ENCODE data around the gene ANO2.

The ANO2 gene

GRCh38 chr12:5723711-5724252, 221.3 kb downstream of the ANO2 start:
- DNase-seq (ENCODE audit: low read depth in 2 of 2) = no peak

GRCh38 chr12:5723071-5723470, 222.0 kb downstream of the ANO2 start:
- no peak for DNase-seq (ENCODE audit: low read depth in 2 of 2)

- no peak for DNase-seq (ENCODE audit: low read depth in 2 of 2)
These were observed 224.6 kb downstream of the ANO2 start for GRCh38 chr12:5720381-5721005.

GRCh38 chr12:5718680-5719079, 226.4 kb downstream of the ANO2 start:
- DNase-seq (ENCODE audit: low read depth in 2 of 2) = no peak

DNA sequence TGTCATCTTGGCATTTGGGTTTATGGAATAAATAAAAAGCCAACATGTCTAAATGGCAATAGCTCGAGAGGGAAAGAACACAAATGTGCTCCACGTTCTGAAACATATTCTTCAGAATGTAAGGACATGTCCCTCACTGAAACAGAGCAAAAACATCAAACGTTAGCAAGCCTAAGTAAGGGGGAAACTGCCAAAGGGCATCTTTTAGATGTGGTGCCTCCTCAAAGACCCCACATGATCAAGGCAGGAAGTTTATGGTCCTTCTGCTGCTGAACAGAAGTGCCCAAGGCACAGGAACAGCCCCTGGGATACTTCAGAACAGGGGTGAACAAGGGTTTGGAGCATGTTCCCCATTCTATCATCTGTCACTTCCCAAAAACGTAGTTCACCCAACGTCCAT, 227.0 kb downstream of the ANO2 start:
- DNase-seq (ENCODE audit: low read depth in 2 of 2) = no peak

DNA sequence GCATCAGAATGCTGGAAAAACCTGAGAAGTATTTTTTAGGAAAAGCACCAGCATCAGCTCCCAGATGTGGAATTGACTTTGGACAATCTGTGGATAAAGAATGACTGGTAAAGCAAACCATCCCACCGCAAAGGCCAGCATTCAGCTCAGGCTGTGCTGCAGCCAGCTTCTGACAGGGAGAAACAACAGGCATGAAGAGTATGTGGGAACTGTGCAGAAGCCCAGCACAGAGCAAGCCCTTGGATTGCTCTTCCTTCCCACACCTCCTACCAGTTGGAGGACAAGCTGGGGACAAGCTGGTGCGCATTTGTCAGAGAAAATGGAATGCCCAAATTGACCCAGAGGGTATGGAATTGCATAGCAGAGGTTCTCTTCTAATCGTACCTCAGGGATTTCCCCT, 228.1 kb downstream of the ANO2 start:
- DNase-seq (ENCODE audit: low read depth in 2 of 2) = no peak

GRCh38 chr12:5716201-5716600, 228.9 kb downstream of the ANO2 start:
- DNase-seq (ENCODE audit: low read depth in 2 of 2) = no peak

DNA sequence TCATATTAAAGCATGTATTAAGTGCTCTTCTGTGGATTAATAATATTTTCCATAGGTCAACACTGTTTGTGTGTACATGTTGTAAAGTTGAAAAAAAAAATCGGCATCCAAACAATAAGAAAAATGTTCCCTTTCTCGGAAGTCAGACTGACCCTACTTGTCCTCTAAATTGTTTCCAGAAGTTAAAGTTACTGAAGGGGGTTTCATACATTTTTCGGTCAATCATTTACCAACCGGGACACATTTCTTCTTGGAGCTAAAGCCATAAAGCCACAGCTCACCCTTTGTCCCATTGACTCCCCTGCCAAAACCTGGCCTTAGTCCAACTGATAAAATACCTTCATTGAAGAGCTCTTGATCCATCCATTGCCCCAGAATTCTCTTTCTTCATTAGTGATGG, 230.0 kb downstream of the ANO2 start:
- no peak for DNase-seq (ENCODE audit: low read depth in 2 of 2)

- no peak for DNase-seq (ENCODE audit: low read depth in 2 of 2)
These were observed 231.4 kb downstream of the ANO2 start for GRCh38 chr12:5713599-5714081.

- no peak for DNase-seq (ENCODE audit: low read depth in 2 of 2)
These were observed 234.7 kb downstream of the ANO2 start for GRCh38 chr12:5710260-5710878.

DNA sequence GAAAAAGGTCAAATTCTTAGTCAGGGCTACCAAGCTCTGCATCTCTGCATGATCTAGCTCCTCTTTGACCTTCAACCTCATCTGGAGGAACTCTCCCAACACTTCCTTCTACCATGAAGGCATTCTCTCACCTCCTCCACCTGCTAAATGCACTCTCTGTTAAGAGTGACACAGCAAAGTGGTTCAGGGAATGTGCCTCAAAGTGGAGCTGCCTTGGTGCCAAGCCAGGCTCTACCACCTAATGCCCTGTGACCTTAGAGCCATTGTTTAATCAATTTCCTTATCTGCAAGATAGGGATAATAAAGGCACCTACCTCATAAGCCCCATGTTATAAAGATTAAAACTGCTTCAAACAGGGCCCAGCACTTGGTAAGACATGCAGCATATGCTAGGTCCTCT, 236.7 kb downstream of the ANO2 start:
- DNase-seq (ENCODE audit: low read depth in 2 of 2) = no peak

GRCh38 chr12:5706247-5706646, 238.8 kb downstream of the ANO2 start:
- DNase-seq (ENCODE audit: low read depth in 2 of 2) = no peak

- DNase-seq (ENCODE audit: low read depth in 2 of 2) = no peak
These were observed 239.3 kb downstream of the ANO2 start for GRCh38 chr12:5705791-5706190.

DNA sequence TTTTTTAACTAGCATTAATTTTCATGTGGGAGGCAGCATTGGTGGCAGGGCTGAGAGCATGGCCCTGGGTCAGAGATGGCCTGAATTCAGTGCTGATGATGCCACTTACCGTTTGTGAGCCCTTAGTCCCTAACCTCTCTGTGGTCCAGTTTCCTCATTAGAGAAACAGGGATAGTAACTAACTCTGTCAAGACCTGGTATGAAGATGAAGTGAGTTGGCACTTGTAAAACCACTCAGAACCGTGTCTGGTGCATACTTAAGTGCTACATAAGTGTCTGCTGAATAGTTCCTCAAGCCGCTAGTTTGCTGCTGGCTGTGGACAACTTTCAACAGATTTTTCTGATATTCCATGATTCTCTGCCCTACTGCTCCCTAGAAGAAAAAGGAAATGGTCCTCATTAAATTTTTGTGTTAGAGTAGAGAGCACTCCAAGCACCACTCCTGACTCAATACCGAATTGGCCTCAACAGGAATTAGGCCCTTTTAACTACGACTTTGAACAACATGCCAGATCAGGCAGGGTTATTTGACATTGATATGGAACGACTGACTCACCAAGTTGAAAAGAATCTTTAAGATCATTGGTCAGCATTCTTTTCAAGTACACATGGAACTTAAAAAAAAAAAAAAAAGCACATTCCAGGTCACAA, 250.2 kb downstream of the ANO2 start:
- DNase-seq (ENCODE audit: low read depth in 2 of 2) = no peak

DNA sequence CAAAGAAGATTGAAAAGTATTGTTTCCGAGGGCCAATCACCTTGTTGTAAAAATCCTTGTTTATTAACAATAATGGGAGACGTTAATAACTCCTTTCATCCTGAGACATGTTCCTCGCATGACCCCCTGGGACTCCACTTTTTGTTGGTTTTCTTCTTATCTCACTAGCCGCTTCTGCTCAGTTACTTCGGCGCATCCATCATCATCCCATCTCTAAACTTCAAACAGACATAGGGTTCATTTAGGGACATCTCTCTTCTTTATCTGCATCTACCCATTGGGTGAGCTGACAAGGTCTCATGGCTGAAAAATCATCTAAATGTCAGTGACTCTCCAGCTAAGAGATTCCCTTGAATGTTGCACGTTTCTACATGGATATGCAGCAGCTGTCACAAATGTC, 252.2 kb downstream of the ANO2 start:
- DNase-seq (ENCODE audit: low read depth in 2 of 2) = no peak

- no peak for DNase-seq (ENCODE audit: low read depth in 2 of 2)
These were observed 253.1 kb downstream of the ANO2 start for GRCh38 chr12:5691943-5692342.

DNA sequence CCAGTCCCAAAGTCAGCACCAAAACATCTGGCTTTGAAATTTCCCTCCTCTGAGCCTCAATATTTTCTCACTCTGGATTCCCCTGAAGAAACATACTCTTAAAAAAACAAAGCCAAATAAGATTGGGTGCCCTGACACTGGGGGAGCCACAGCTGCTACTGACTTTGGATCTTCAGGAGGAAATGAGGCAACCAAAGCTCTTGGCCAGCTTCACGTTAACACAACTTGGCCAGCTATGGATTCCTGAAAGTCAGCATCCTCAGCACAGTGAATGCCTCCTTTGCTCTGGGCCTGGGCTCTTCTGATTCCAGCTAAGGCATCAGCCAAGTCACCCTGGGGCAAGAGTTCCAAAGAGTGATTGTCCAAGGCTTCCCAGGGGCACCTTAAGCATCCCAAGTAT, 254.8 kb downstream of the ANO2 start:
- no peak for DNase-seq (ENCODE audit: low read depth in 2 of 2)

DNA sequence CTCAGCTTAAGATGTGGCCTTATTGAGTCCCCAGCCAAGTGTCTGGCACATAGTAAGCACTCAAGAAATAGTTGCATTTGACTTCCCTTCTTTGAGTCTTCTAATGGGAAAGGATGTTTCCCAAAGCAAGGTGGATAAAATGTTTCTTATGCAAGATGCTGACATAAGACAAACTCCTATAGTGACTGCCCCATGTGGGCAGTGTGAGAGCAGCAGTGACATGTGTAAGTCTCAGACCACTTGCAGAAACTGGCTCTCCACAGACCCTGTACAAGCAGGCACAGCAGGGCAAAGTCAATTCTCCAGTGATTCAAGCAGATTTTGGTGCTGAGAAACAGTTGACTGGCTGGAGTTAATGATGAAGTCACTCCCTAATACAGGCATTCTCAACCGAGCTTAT, 255.3 kb downstream of the ANO2 start:
- no peak for DNase-seq (ENCODE audit: low read depth in 2 of 2)

DNA sequence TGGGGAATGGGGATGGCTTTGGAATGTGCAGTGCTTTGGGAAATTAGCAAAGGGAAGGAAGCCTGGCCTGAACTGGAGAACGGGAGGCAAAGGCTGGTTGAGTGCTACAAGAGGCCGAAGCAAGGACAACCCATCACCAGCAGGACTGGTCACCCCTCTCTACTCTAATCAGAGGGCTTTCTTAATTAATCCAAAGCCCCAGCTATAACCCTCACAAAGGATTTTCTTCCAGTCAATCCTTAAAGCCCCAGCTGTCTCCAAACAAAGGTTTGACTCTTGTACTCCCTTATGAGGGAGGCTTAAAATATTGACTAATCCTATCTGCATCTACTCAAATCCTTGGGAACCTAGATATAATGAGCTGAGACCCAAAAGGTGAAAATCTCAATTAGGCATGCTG, 256.8 kb downstream of the ANO2 start:
- DNase-seq (ENCODE audit: low read depth in 2 of 2) = no peak

- no peak for DNase-seq (ENCODE audit: low read depth in 2 of 2)
These were observed 259.1 kb downstream of the ANO2 start for GRCh38 chr12:5685935-5686334.

- no peak for DNase-seq (ENCODE audit: low read depth in 2 of 2)
These were observed 260.1 kb downstream of the ANO2 start for GRCh38 chr12:5684989-5685388.

DNA sequence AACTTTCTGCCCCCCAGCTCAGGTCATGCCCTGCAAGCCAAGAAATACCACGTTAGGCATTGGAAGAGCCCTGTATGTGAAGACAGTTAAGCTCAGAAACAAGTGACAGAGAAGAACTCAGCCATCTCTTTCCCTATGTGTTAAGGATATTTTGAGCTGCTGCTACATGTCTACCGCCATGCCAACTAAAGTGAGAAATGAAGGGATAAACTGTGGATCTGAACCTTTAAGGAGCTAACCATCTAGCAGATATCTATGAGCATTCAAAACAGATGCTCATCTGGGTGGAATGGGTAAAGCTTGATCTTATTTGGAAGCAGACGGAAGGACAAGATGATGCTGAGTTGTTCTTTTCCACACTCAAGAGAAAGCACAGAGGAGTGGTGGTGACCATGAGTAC, 262.5 kb downstream of the ANO2 start:
- DNase-seq (ENCODE audit: low read depth in 2 of 2) = no peak

GRCh38 chr12:5678176-5678575, 266.9 kb downstream of the ANO2 start:
- no peak for DNase-seq (ENCODE audit: low read depth in 2 of 2)
